AG04449 (cell line): ENCODE measurements around the gene ADAMTSL4.
"Not testable (repeated sequence)": the region's sequence is repeated elsewhere in the genome, so short reads cannot be mapped to it uniquely, and the experiment has no call there.

Experiments
- CTCF ChIA-PET: fragments of 350-600 bp; formaldehyde crosslinking; extraction: SDS; loops from one replicate; lab custom pipeline; 2021; ENCODE audit warnings: antibody characterized with exemption; lab: Yijun Ruan, JAX
- POLR2A ChIA-PET: fragments of 400-600, 350-600 bp; formaldehyde crosslinking; extraction: SDS; loops from one replicate; lab custom pipeline; 2020; ENCODE audit warnings: antibody characterized with exemption, inconsistent platforms; lab: Yijun Ruan, JAX
- DNase-seq: peaks from one replicate; pipeline ENCODE4 v3.0.0-alpha.2; 2010; ENCODE audit warnings: low read depth, low spot score
- H3K4me3 ChIP-seq: 2 replicates; pipeline ENCODE4 v1.5.1; 2011; ENCODE audit warnings: low read depth, mild to moderate bottlenecking, control low read depth, low read length
- TF ChIP-seq, protein P1 (sequence below): IDR thresholded peaks from one replicate; pipeline ENCODE4 v1.5.1; 2011; ENCODE audit warnings: mild to moderate bottlenecking, moderate library complexity, low read length, control low read depth, inconsistent platforms; ENCODE audit not compliant: insufficient read depth; ENCODE audit errors: missing control alignments

ADAMTSL4 gene

DNA sequence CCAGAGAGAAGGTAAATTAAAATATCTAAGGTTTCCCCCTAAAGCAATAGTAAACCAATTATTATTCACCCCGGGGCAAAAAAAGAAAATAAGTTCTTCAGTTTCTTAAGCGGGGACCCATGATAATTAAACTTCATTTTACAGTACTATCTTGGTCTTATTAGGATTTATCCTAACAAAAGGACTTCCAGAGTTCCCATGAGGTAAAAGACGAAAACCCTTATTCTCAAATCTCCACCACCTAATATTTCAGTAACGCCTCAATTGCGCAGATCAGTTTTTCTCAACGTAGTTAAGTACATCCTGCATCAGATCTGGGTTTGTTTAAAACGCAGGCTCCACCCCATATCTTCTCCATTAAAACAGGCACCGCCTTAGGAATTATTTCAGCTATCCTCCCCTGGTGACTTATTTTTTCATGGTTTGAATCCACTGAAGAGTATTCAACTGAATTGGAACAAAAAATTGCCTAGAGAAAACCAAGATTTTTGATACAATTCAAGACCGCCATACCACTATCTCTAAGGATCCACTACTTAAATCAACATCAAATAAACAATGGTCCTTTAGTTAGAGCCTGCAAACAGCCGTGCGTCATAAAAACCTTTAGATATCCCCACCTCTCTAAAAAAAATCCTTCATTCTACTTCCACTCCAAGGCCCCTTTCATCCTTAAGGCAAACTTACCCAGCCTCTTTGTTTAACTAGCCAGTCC is 28.5 kb downstream of the ADAMTSL4 start:
- DNase-seq, result no peak
- CTCF ChIA-PET, result interaction anchor here (1.3 to 6.5 kb wide), 5 partner anchors 9 to 236 kb away, joined by 3 to 69 read pairs (median 9); no protein-coding TSS in a partner anchor
- POLR2A ChIA-PET, result interaction anchor here (0.6 to 11.1 kb wide), 15 partner anchors 9 to 421 kb away, joined by 3 to 135 read pairs (median 7); partner anchors contain the start of genes ECM1 and ENSA
- H3K4me3 ChIP-seq, result peak overlapping the region; percentile 100
- TF ChIP-seq, protein P1, sequence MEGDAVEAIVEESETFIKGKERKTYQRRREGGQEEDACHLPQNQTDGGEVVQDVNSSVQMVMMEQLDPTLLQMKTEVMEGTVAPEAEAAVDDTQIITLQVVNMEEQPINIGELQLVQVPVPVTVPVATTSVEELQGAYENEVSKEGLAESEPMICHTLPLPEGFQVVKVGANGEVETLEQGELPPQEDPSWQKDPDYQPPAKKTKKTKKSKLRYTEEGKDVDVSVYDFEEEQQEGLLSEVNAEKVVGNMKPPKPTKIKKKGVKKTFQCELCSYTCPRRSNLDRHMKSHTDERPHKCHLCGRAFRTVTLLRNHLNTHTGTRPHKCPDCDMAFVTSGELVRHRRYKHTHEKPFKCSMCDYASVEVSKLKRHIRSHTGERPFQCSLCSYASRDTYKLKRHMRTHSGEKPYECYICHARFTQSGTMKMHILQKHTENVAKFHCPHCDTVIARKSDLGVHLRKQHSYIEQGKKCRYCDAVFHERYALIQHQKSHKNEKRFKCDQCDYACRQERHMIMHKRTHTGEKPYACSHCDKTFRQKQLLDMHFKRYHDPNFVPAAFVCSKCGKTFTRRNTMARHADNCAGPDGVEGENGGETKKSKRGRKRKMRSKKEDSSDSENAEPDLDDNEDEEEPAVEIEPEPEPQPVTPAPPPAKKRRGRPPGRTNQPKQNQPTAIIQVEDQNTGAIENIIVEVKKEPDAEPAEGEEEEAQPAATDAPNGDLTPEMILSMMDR, result no peak

DNA sequence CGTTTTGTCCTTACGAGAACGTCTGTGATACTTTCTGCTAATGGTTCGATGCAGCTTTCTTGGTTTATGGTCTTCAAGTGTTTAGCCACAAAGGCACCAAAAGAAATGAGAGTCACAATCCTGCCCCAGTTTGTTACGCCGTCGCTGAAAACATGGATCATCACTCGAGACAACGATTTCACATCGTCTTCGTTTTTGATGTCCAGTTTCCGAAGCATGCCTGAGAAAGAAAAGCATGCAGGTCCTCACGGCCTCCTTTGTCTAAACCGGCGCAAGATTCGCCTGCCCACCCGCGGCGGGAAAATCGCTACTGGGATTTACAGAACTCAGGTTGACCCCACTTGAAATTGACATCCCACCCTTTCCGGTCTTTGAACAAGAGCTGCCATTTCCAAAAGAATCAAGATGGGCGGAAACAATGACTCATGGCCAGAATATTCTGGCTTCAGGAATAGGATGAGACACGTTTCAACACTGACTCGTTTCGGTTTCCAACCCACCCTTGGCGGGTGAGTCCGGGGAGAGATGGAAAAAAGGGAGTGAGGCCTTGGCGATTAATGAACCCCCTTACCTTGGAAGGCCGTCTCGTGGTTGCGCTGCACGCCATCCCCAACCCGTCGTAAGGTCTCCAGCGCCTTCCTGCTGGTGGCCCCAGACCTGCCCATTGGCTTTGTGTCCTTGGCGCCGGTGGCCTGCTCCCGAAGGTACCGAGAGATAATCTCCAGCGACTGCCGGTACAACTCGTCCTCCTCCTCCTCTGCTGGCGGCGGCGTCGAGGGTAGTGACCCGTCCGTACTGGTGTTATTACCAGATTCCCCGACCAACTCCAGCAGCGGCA is 29.3 kb downstream of the ADAMTSL4 start:
- peak overlapping the region; percentile 100 for H3K4me3 ChIP-seq
- ChIA-PET CTCF (interaction anchor here (1.3 to 6.5 kb wide), 7 partner anchors 10 to 235 kb away, joined by 3 to 69 read pairs (median 5); no protein-coding TSS in a partner anchor), POLR2A (interaction anchor here (0.6 to 11.1 kb wide), 18 partner anchors 9 to 420 kb away, joined by 3 to 135 read pairs (median 6); partner anchors contain the start of genes CERS2 and ENSA)
- TF ChIP-seq, protein P1, result no peak
- DNase-seq, result peak; percentile 57

DNA sequence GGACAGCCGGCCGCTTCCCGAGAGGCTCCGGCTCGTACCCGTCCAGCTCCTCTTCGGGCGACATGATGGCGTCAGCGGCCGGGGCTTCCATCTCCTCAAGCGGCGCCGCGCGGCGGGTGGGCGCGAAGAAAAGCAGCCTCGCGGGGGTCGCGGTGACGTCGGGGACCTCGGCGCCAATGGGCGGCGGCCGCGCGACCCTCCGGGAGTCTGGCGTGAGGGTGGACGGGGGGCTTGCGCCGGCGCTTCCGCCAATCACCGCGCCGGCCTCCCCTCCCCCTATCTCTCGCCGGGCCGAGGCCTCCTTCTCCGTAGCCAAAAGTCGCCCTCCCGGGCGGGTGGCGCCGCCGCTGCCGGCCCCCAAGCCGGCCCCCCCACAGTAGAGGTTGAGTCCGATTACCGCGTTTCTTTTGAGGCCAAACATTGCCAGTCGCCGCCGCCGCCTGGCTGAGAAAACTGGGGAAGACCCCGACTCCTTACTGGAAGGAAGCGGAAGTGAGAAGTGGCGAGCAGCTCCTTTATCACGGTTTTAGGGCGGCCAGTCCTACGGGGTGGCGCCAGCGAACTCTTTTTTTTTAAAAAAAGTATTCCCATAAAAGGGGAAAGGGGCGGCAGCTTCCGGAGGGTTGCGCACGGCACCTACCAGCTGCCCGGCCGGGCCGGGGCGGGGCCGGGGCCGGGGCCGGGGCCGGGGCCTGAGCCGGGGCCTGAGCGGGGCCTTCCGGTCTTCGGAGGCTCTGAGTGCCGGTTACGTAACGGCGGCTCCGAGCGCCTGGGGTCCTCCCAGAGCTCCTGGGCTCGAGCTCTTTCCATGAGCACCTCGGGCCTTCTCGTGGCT is 30.1 kb downstream of the ADAMTSL4 start, which contains the start of gene MCL1:
MCL1 (minus strand) TSS at position 501 of the 835 bp plus-strand sequence; CDS start at position 421, 80 bp downstream.
- ChIA-PET POLR2A (interaction anchor here (0.6 to 11.1 kb wide), 32 partner anchors 10 to 420 kb away, joined by 3 to 135 read pairs (median 4); partner anchors contain the start of genes APH1A, CERS2, CTSK and ECM1), CTCF (interaction anchor here (0.9 to 6.5 kb wide), 9 partner anchors 14 to 427 kb away, joined by 3 to 69 read pairs (median 3); partner anchors contain the start of gene MINDY1)
- DNase-seq, result peak; percentile 84
- peak within 1 kb of the TSS; percentile 100 for H3K4me3 ChIP-seq
- TF ChIP-seq, protein P1, result no peak

DNA sequence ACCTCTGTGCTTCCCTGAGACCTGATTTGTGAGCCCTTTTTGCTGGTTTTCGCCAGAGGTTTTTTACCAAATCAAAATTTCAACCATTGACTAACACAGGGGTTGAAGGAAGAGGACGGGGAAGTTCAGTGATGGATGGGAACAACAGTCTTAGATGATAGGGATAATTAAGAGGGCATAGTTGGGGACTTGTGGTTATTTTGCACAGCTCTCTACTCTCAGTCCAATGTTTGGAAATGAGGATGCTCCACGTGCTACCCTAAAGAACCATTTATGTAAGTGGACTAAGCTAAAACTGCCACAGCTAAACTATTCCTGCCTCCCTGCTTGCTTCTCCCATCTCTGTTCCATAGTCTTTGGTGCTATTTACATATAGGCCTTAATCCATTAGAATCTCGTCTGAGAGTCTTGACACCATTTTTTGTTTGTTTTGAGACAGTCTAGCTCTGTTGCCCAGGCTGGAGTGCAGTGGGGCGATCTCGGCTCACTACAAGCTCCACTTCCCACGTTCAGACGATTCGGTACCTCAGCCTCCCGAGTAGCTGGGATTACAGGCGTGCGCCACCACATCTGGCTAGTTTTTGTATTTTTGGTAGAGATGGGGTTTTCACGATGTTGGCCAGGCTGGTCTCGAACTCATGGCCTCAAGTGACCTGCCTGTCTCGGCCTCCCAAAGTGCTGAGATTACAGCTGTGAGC is 30.9 kb downstream of the ADAMTSL4 start:
- ChIA-PET POLR2A (interaction anchor here (0.6 to 11.1 kb wide), 28 partner anchors 9 to 395 kb away, joined by 3 to 135 read pairs (median 4); partner anchors contain the start of genes APH1A, CERS2, CTSK and ECM1), CTCF (interaction anchor here (0.9 to 6.5 kb wide), 9 partner anchors 15 to 426 kb away, joined by 3 to 69 read pairs (median 3); partner anchors contain the start of gene MINDY1)
- no peak for DNase-seq
- H3K4me3 ChIP-seq, result peak overlapping the region; percentile 58
- TF ChIP-seq, protein P1, result no peak

DNA sequence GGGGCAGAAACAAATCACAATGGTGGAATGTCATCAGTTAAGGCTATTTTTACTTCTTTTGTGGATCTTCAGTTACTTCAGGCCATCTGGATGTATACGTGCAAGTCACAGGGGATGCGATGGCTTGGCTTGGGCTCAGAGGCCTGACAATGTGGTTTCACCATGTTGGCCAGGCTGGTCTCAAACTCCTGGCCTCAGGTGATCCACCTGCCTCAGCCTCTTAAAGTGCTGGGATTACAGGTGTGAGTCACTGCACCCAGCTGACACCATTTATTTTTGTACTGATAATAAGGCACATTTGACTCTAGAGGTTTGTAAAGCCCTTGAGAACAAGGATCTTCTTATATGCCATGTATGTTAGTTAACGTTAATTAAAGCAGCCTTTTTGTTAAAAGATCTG is 31.8 kb downstream of the ADAMTSL4 start:
- DNase-seq, H3K4me3 ChIP-seq: not testable (repeated sequence)
- ChIA-PET POLR2A (interaction anchor here (0.6 to 1.0 kb wide), 2 partner anchors 13 to 15 kb away, joined by 3 to 7 read pairs; no protein-coding TSS in a partner anchor), CTCF (interaction anchor here (0.7 to 4.8 kb wide), 3 partner anchors 21 to 232 kb away, joined by 3 to 21 read pairs (median 14); no protein-coding TSS in a partner anchor)

DNA sequence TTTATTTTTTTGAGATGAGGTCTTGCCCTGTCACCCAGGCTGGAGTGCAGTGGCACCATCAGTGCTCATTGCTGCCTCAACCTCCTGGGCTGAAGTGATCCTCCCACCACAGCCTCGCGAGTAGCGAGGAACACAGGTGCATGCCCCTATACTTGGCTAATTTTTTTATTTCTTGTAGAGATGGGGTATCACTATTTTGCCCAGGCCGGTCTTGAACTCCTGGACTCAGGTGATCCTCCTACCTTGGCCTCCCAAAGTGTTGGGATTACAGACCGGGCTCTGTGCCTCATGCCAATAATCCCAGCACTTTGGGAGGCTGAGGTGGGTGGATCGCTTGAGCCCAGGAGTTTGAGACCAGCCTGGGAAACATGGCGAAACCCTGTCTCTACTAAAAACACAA is 32.2 kb downstream of the ADAMTSL4 start:
- ChIA-PET CTCF (interaction anchor here (0.7 to 4.8 kb wide), 5 partner anchors 12 to 231 kb away, joined by 3 to 21 read pairs (median 5); no protein-coding TSS in a partner anchor), POLR2A (interaction anchor here (0.6 to 1.0 kb wide), 2 partner anchors 12 to 16 kb away, joined by 3 to 7 read pairs; no protein-coding TSS in a partner anchor)
- DNase-seq, H3K4me3 ChIP-seq: not testable (repeated sequence)

DNA sequence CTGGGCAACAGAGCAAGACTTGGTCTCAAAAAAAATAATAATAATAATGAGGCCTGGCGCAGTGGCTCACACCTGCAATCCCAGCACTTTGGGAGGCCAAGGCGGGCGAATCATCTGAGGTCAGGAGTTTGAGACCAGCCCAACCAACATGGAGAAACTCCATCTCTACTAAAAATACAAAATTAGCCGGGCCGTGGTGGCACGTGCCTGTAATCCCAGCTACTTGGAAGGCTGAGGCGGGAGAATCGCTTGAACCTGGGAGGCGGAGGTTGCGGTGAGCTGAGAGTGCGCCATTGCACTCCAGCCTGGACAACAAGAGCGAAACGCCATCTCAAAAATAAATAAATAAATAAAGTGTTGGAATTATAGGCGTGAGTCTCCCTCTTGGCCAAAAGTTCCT is 32.8 kb downstream of the ADAMTSL4 start:
- POLR2A ChIA-PET, DNase-seq, H3K4me3 ChIP-seq: not testable (repeated sequence)
- CTCF ChIA-PET, result interaction anchor here (1.0 to 4.8 kb wide), 6 partner anchors 11 to 40 kb away, joined by 3 to 21 read pairs (median 4); no protein-coding TSS in a partner anchor
